Cardiac muscle cell (in vitro differentiated cells and primary cell): Measurements from ENCODE around the gene TRIM67. TPM values are rescaled to one million over a fixed set of nuclear protein-coding genes. Genes with fewer than 3 reads are reported as not detected.

Experiments
- DNase-seq, 2 donors: peaks; one replicate each; pipeline versions ENCODE4 v3.0.0 to v3.0.0-alpha.2; 2010 to 2017; ENCODE audit warnings: low read depth in 1 of 2, low spot score in 1 of 2
- H3K27ac ChIP-seq: fragments of 200-600 bp; sonication (generic); 2 replicates; pipeline ENCODE4 v1.5.1; 2016
- H3K27me3 ChIP-seq: fragments of 200-600 bp; sonication (generic); 2 replicates; pipeline ENCODE4 v1.6.0; 2016; ENCODE audit warnings: control low read depth
- H3K36me3 ChIP-seq: fragments of 200-600 bp; sonication (generic); 2 replicates; pipeline ENCODE4 v1.5.1; 2016; ENCODE audit warnings: control low read depth
- H3K4me1 ChIP-seq: fragments of 200-600 bp; sonication (generic); 2 replicates; pipeline ENCODE4 v1.8.1; 2017; ENCODE audit warnings: low read depth, mild to moderate bottlenecking, mixed run types
- H3K4me3 ChIP-seq: fragments of 200-600 bp; sonication (generic); 2 replicates; pipeline ENCODE4 v1.5.1; 2016; ENCODE audit warnings: mild to moderate bottlenecking
- H3K9me3 ChIP-seq: fragments of 200-600 bp; sonication (generic); 2 replicates; pipeline ENCODE4 v1.5.1; 2017; ENCODE audit warnings: low read depth, mild to moderate bottlenecking, control low read depth
- CTCF ChIP-seq: IDR thresholded peaks from 2 replicates; pipeline ENCODE4 v1.5.1; 2012; ENCODE audit warnings: low read depth, mild to moderate bottlenecking, low read length
- polyA plus RNA-seq: library from polyadenylated mRNA; unstranded; fragments of >200 nt; fragmentation: Nextera tagmentation; extraction: Ambion mirVana; gene quantifications from 2 replicates; pipeline ENCODE4 v1.2.1, GENCODE V29; 2016
- total RNA-seq: library from RNA; depleted of rRNA; stranded (reverse); fragments of >200 nt; gene quantifications from 2 replicates; pipeline ENCODE4 v1.2.3, GENCODE V29; 2016

Gene TRIM67
- total and polyA plus RNA-seq, 2 experiments from 2014 or later, result 0.06 TPM; not detected in 1

- H3K36me3 ChIP-seq, result no peaks in the 10 kb centered on the region
- no peaks in the 10 kb centered on the region for H3K9me3 ChIP-seq
- no peak for TF ChIP-seq CTCF
- no peaks in the 10 kb centered on the region for H3K4me1 ChIP-seq
- no peak overlapping the region for H3K27ac ChIP-seq
- no peak overlapping the region for H3K4me3 ChIP-seq
- peaks cover 44% of the 10 kb centered on the region for H3K27me3 ChIP-seq
- DNase-seq, result no peak
Measured at GRCh38 chr1:231176421-231176820, 14.6 kb downstream of the TRIM67 start.

GRCh38 chr1:231177226-231177625 is 15.4 kb downstream of the TRIM67 start:
- Histone ChIP-seq H3K4me1 (no peaks in the 10 kb centered on the region), H3K4me3 (no peak overlapping the region), H3K27ac (no peak overlapping the region)

GRCh38 chr1:231177936-231178335 is 16.1 kb downstream of the TRIM67 start:
- Histone ChIP-seq H3K4me1 (no peaks in the 10 kb centered on the region), H3K27ac (no peak overlapping the region), H3K9me3 (no peaks in the 10 kb centered on the region), H3K4me3 (no peak overlapping the region), H3K36me3 (no peaks in the 10 kb centered on the region), H3K27me3 (peaks cover 44% of the 10 kb centered on the region)
- DNase-seq, result peak in 1 of 2 donors; percentile 19
- no peak for TF ChIP-seq CTCF

More at GRCh38 chr1:231177226-231177625, 15.4 kb downstream of the TRIM67 start:
- DNase-seq, result no peak
- H3K27me3 ChIP-seq, result peaks cover 44% of the 10 kb centered on the region
- no peaks in the 10 kb centered on the region for H3K9me3 ChIP-seq
- H3K36me3 ChIP-seq, result no peaks in the 10 kb centered on the region
- no peak for TF ChIP-seq CTCF

- no peak for DNase-seq
- H3K27me3 ChIP-seq, result peaks cover 43% of the 10 kb centered on the region
- no peaks in the 10 kb centered on the region for H3K9me3 ChIP-seq
- H3K27ac ChIP-seq, result no peak overlapping the region
- H3K36me3 ChIP-seq, result no peaks in the 10 kb centered on the region
- H3K4me3 ChIP-seq, result no peak overlapping the region
- no peaks in the 10 kb centered on the region for H3K4me1 ChIP-seq
- no peak for TF ChIP-seq CTCF
Measured at GRCh38 chr1:231178970-231179369, 17.1 kb downstream of the TRIM67 start.

GRCh38 chr1:231180034-231180433 is 18.2 kb downstream of the TRIM67 start:
- Histone ChIP-seq H3K9me3 (no peaks in the 10 kb centered on the region), H3K27me3 (peaks cover 39% of the 10 kb centered on the region), H3K36me3 (no peaks in the 10 kb centered on the region), H3K4me3 (no peak overlapping the region), H3K27ac (no peak overlapping the region), H3K4me1 (no peaks in the 10 kb centered on the region)
- DNase-seq, result no peak
- no peak for TF ChIP-seq CTCF

GRCh38 chr1:231181271-231181670 is 19.4 kb downstream of the TRIM67 start:
- Histone ChIP-seq H3K4me1 (no peaks in the 10 kb centered on the region), H3K36me3 (no peaks in the 10 kb centered on the region), H3K27ac (no peak overlapping the region), H3K9me3 (no peaks in the 10 kb centered on the region), H3K4me3 (no peak overlapping the region), H3K27me3 (peaks cover 27% of the 10 kb centered on the region)
- TF ChIP-seq CTCF, result no peak
- DNase-seq, result no peak
